Mucosa of rectum (tissue), 2 donors: Measurements from ENCODE around the gene NAALADL2.

ENCODE experiments used
- H3K27ac ChIP-seq, 2 donors: one replicate each; pipeline ENCODE4 v1.7.0; 2013; ENCODE audit warnings: inconsistent platforms in 2 of 2, low read depth in 2 of 2, low read length in 2 of 2
- H3K27me3 ChIP-seq, 2 donors: one replicate each; pipeline ENCODE4 v1.7.0; 2013; ENCODE audit warnings: low read length in 2 of 2; ENCODE audit not compliant: control insufficient read depth in 2 of 2, insufficient read depth in 2 of 2
- H3K36me3 ChIP-seq, 2 donors: one replicate each; pipeline ENCODE4 v1.7.0; 2013; ENCODE audit warnings: low read length in 2 of 2; ENCODE audit not compliant: control insufficient read depth in 2 of 2, insufficient read depth in 2 of 2
- H3K4me1 ChIP-seq, 2 donors: one replicate each; pipeline ENCODE4 v1.7.0; 2013; ENCODE audit warnings: low read length in 2 of 2, mild to moderate bottlenecking in 1 of 2; ENCODE audit not compliant: control insufficient read depth in 2 of 2, insufficient read depth in 2 of 2
- H3K4me3 ChIP-seq, 2 donors: one replicate each; pipeline ENCODE4 v1.7.0; 2013; ENCODE audit warnings: low read length in 2 of 2
- H3K9ac ChIP-seq, 2 donors: one replicate each; pipeline ENCODE4 v1.7.0; 2013; ENCODE audit warnings: low read length in 2 of 2, low read depth in 1 of 2, mild to moderate bottlenecking in 1 of 2
- H3K9me3 ChIP-seq, 2 donors: one replicate each; pipeline ENCODE4 v1.7.0; 2013; ENCODE audit warnings: low read length in 2 of 2; ENCODE audit not compliant: control insufficient read depth in 2 of 2
- donor health status: healthy.
- donor health status: Normal muscosa, but diverticular disease.

Gene NAALADL2

DNA sequence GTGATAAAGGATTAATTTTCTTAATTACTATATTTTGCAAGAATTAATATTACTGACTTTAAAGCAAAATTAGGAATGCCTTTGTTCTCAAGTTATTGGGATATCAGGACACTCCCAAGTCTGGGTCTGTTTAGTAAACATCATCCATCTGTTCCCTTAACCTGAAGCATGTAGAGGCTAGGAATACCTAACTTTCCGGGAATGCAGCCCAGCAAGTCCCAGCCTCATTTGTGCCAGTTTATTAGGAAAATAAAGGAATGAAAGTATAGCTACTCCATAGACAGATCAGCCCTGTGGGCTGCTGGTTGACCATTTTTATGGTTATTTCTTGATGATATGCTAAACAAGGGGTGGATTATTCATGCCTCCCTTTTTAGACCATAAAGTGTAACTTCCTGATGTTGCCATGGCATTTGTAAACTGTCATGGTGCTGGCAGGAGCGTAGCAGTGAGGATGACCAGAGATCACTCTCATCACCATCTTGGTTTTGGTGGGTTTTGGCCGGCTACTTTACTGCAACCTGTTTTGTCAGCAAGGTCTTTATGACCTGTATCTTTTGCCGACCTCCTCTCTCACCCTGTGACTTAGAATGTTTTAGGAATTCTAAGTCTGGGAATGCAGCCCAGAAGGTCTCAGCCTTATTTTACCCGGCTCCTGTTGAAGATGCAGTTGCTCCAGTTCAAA lies 540.2 kb downstream of the NAALADL2 start:
- no peak overlapping the region for H3K9ac ChIP-seq
- no peaks in the 10 kb centered on the region for H3K9me3 ChIP-seq
- H3K27ac ChIP-seq: no peak overlapping the region
- no peaks in the 10 kb centered on the region for H3K36me3 ChIP-seq
- no peaks in the 10 kb centered on the region for H3K27me3 ChIP-seq
- no peak overlapping the region for H3K4me3 ChIP-seq
- no peaks in the 10 kb centered on the region for H3K4me1 ChIP-seq

DNA sequence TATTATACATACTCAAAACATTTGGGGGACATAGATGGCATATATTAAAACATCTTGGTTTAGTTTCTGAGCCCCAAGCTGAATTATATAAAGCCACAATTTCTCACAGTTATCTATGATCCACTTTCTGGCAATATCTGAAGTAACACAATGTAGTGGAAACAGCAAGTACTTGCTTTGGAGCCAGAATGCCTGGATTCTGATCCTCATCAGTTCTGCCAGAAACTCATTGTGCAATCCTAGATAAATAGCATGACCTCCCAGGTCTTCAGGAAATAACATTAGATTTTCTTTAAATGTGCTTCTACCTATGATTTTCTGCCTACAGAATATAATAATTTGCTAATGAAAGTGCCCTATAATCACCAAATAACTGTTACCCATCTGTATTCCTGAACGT lies 544.9 kb downstream of the NAALADL2 start:
- no peaks in the 10 kb centered on the region for H3K4me1 ChIP-seq
- H3K27ac ChIP-seq: no peak overlapping the region
- no peaks in the 10 kb centered on the region for H3K27me3 ChIP-seq
- no peaks in the 10 kb centered on the region for H3K9me3 ChIP-seq
- no peak overlapping the region for H3K9ac ChIP-seq
- H3K4me3 ChIP-seq: no peak overlapping the region
- H3K36me3 ChIP-seq: no peaks in the 10 kb centered on the region

GRCh38 chr3:175404621-175405020 lies 545.5 kb downstream of the NAALADL2 start:
- Histone ChIP-seq H3K9ac (no peak overlapping the region), H3K4me3 (no peak overlapping the region), H3K27me3 (no peaks in the 10 kb centered on the region), H3K27ac (no peak overlapping the region), H3K9me3 (no peaks in the 10 kb centered on the region), H3K4me1 (no peaks in the 10 kb centered on the region), H3K36me3 (no peaks in the 10 kb centered on the region)

DNA sequence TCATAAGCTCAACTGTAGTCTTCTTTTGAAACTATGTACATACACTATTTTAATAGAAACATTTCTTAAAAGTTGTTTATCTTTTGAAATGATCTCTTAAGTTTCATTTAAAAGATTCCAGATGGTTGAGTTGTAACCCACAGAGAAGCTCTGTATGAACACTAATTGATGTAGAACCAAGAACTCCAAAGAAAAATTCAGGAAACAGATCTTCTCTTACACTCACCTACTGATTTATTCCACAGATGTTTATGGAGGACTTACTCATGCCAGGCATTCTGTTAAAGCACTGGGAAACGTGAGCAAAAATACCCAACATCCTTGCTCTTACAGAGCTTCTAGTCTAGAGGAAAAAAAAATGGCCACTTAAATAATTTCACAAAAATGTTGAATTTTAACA lies 551.1 kb downstream of the NAALADL2 start:
- H3K27me3 ChIP-seq: no peaks in the 10 kb centered on the region
- H3K9ac ChIP-seq: no peak overlapping the region
- H3K4me3 ChIP-seq: no peak overlapping the region
- H3K4me1 ChIP-seq: no peaks in the 10 kb centered on the region
- H3K27ac ChIP-seq: no peak overlapping the region
- no peaks in the 10 kb centered on the region for H3K36me3 ChIP-seq
- H3K9me3 ChIP-seq: no peaks in the 10 kb centered on the region

GRCh38 chr3:175411405-175411804 lies 552.3 kb downstream of the NAALADL2 start:
- no peaks in the 10 kb centered on the region for H3K27me3 ChIP-seq
- H3K36me3 ChIP-seq: no peaks in the 10 kb centered on the region
- no peaks in the 10 kb centered on the region for H3K9me3 ChIP-seq
- H3K27ac ChIP-seq: no peak overlapping the region
- H3K9ac ChIP-seq: no peak overlapping the region
- no peaks in the 10 kb centered on the region for H3K4me1 ChIP-seq
- H3K4me3 ChIP-seq: no peak overlapping the region

DNA sequence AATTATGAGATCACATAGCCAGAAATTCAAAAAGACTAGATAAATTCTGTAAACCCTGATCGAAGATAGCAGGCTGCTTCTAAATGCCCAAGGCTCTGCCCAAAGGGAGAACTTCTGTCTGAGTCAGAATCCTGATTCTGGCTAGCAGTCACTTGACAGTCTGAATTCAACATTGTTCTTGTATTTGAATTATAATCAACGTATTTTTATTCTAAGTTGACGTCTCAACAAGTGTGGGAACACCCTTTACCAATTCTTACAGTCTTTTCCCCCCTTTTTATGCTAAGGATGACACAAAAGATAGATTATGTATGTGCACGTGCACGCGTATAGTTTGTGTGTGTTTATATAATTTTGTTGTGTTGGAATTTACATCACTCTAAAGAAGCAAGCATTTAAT lies 552.8 kb downstream of the NAALADL2 start:
- Histone ChIP-seq H3K27ac (no peak overlapping the region), H3K36me3 (no peaks in the 10 kb centered on the region), H3K9ac (no peak overlapping the region), H3K4me3 (no peak overlapping the region), H3K27me3 (no peaks in the 10 kb centered on the region), H3K4me1 (no peaks in the 10 kb centered on the region), H3K9me3 (no peaks in the 10 kb centered on the region)

GRCh38 chr3:175413926-175414325 lies 554.8 kb downstream of the NAALADL2 start:
- Histone ChIP-seq H3K4me3 (no peak overlapping the region), H3K4me1 (no peaks in the 10 kb centered on the region), H3K9ac (no peak overlapping the region)

DNA sequence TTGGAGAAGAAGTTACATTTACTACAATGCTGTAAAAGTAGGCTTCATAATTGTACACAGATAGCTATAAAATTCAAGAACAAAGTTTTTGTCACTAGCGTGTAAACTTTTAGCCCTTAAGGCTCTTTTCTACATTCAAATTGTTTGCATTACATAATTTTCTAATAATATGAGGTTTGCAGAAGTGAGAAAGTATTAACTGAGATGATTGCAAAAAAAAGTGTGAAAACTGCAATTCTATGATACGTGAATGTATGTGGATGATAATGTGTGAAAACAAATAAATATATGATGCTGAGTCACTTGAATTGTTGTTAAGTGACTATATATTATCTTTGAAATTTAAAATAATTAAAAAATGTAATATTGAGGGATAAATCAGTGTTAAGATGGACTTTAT lies 557.5 kb downstream of the NAALADL2 start:
- no peaks in the 10 kb centered on the region for H3K9me3 ChIP-seq
- H3K27ac ChIP-seq: no peak overlapping the region
- no peak overlapping the region for H3K4me3 ChIP-seq
- H3K27me3 ChIP-seq: no peaks in the 10 kb centered on the region
- no peaks in the 10 kb centered on the region for H3K4me1 ChIP-seq
- no peaks in the 10 kb centered on the region for H3K36me3 ChIP-seq
- no peak overlapping the region for H3K9ac ChIP-seq

More at GRCh38 chr3:175413926-175414325, 554.8 kb downstream of the NAALADL2 start:
- Histone ChIP-seq H3K9me3 (no peaks in the 10 kb centered on the region), H3K36me3 (no peaks in the 10 kb centered on the region), H3K27me3 (no peaks in the 10 kb centered on the region), H3K27ac (no peak overlapping the region)

- Histone ChIP-seq H3K36me3 (no peaks in the 10 kb centered on the region), H3K9ac (no peak overlapping the region), H3K4me3 (no peak overlapping the region), H3K9me3 (no peaks in the 10 kb centered on the region), H3K27ac (no peak overlapping the region), H3K4me1 (no peaks in the 10 kb centered on the region), H3K27me3 (no peaks in the 10 kb centered on the region)
Measured at GRCh38 chr3:175417426-175417825, 558.3 kb downstream of the NAALADL2 start.

- Histone ChIP-seq H3K27me3 (no peaks in the 10 kb centered on the region), H3K36me3 (no peaks in the 10 kb centered on the region), H3K9me3 (no peaks in the 10 kb centered on the region), H3K9ac (no peak overlapping the region), H3K4me3 (no peak overlapping the region), H3K4me1 (no peaks in the 10 kb centered on the region), H3K27ac (no peak overlapping the region)
Measured at GRCh38 chr3:175421902-175422301, 562.8 kb downstream of the NAALADL2 start.

DNA sequence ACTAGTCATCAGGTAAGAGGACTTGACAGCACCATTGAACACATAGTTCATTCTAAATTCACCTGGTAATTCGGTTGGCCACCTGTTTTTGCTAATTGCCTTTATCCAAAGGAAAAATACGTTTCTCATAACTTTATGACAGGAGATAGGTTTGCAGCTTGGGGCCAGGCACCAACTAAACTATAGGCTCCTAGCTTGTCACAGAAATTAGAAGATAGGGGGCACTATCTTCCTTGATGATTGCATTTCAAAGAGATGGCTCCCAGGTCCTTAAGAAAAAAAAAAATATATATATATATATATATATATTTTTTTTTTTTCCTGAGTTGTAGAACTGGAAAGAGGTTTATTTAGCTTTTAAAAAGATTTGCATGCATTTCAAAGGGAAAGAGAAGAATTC lies 563.6 kb downstream of the NAALADL2 start:
- Histone ChIP-seq H3K4me1 (no peaks in the 10 kb centered on the region), H3K9me3 (no peaks in the 10 kb centered on the region), H3K36me3 (no peaks in the 10 kb centered on the region), H3K9ac (no peak overlapping the region), H3K27me3 (no peaks in the 10 kb centered on the region), H3K27ac (no peak overlapping the region), H3K4me3 (no peak overlapping the region)
